GM18873 (cell line): ENCODE results near the gene REEP1.

Experiments
- ATAC-seq: cut with Tn5 transposase; IDR thresholded peaks from one replicate; pipeline ENCODE4 v1.9.1; 2021; ENCODE audit warnings: mild to moderate bottlenecking, moderate library complexity, moderate number of reproducible peaks; ENCODE audit not compliant: unreplicated experiment, low FRiP score

REEP1 gene

DNA sequence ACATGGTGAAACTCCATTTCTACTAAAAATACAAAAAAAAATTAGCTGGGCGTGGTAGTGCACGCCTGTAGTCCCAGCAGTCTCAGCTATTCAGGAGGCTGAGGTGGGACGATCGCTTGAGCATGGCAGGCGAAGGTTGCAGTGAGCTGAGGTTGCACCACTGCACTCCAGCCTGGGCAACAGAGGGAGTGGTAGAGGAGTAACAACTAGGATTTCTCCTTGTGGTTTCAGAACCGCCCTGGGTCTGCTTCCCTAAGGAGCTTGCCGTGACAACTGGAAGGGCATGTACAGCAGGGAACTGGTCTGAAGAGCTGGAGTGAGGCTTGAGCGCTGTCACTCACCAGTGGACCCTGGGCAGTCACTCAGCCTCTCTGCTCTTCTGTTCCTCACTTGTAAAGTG is 29.1 kb downstream of the REEP1 start:
- no peak for ATAC-seq

DNA sequence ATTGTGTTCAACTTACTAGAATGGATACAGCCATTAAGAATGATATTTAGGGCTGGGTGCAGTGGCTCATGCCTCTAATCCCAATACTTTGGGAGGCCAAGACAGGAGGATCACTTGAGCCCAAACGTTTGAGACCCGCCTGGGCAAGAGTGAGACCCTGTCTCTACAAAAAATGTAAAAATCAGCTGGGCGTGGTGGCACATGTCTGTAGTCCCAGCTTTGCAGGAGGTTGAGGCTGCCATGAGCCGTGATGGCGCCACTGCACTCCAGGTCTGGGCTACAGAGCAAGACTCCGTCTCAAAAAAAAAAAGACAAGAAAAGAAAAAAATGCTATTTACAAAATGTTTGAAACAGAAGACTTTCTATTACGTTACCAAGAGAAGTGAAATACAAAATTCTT is 30.0 kb downstream of the REEP1 start:
- no peak for ATAC-seq

GRCh38 chr2:86305915-86306254 is 31.5 kb downstream of the REEP1 start:
- no peak for ATAC-seq

- ATAC-seq, result no peak
Measured at GRCh38 chr2:86305195-86305914, 32.1 kb downstream of the REEP1 start.

GRCh38 chr2:86304416-86304815 is 33.0 kb downstream of the REEP1 start:
- ATAC-seq, result no peak

GRCh38 chr2:86302320-86302719 is 35.1 kb downstream of the REEP1 start:
- no peak for ATAC-seq

DNA sequence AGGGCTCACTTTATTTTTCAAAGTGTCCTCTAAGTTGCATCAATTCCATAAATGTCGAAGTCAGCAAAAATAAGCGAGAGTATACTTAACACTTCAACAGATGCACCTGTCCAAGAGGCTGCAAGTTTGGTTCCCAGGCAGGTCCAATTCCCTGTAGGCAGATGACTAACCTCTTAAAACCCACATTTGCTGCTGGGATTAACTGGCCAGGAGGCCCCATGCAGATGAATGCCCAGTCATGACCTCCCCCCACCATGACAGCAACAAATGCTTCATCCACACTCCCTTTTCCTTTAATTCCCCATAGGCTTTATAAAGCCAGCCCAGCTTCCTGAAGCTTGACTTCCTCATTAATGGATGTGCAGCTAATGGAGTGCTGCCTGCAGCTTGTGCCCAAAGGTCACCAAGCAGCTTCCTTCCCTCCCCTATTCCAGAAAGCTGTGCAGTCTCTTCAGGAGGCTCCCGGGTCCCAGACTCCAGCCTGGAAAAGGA is 35.7 kb downstream of the REEP1 start:
- ATAC-seq, result no peak

DNA sequence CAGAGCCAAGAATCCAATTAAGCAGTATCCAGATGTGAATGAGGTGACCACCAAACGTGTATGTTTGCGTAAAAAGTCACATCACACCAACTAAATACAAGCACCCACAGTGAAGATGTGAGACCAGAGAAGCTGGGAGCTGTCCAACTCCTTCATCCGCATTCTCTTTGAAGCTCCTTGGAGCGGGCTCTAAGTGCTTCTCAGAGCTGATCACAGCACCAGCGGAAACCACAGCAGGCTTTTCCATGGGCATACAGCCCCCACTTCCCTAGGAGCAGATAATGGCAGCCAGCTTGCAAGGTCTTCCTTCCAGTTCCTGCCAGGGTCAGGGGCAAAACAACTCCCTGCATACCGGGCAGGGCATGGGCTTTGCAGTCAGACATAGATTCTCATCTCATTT is 36.4 kb downstream of the REEP1 start:
- no peak for ATAC-seq

DNA sequence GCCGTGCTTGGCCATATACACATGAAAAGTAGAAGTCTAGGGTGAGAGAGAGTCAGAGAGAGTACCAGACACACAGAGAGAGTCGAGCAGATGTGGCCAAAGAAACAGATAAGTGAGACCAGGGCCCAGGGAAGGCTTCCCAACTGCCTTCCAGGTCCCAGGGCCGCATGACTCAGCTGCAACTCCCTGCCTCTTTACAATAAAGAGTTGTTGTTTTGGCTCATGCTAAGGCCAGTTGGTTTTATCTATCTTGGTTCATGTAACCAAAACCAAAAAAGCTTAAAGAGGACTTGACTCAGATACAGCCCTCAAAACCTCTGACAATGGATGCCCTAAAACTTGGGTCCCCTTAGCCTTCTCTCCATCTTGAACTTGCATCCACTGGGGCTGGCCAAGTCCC is 36.9 kb downstream of the REEP1 start:
- no peak for ATAC-seq

- ATAC-seq, result no peak
Measured at GRCh38 chr2:86298411-86299390, 38.7 kb downstream of the REEP1 start.

DNA sequence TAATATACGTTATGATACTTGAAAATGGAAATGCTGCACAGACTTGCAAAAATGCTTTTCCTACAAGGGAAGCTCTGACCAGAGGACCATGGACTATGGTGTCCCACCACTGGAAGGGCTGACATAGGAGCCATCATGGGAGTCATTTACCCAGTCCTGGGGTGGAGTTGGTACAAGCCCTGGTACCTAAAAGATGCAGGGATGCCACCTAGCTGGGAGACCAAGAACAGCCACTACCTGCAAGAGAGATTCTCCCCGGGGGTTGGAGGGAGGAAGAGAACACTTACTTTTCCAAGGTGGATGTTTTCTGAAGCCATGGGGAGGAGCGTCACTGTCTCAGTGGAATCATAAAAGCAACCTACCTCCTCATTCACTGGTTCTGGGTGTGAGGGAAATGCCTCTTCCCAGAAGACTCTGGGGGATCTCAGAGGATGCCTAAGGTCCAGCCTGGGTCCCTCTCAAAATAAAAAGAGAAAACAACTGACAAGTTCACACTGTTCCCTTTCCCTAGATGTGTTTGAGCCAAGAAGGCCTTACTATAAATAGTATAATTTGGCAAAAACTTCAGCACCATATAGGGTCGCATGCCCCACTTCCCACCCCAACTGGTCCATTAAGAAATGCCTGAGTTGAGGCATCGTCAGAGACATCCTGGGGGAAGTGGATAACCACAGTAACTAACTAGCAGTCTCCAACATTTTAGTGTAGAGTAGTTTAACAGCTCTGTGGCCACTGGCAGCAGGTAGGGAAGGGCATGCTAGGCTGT is 39.9 kb downstream of the REEP1 start:
- no peak for ATAC-seq

DNA sequence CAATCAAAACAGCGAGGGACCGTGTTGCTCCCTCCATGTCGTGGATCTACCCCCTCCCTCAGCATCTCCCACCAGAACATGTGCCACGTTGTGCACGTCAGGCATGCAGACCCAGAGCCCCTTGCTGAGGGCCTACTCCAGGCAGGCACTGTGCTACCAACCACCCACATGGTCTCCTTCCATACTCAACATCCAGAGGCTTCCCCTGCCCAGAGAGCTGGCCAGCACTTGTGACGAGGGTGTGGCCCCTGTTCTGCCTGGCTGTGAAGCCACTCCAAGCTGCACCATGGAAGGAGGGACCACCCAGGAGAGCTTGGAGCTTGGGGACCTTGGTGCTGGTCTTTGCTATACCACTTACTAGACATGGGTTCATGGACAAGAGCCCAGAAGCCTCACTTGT is 40.5 kb downstream of the REEP1 start:
- no peak for ATAC-seq

DNA sequence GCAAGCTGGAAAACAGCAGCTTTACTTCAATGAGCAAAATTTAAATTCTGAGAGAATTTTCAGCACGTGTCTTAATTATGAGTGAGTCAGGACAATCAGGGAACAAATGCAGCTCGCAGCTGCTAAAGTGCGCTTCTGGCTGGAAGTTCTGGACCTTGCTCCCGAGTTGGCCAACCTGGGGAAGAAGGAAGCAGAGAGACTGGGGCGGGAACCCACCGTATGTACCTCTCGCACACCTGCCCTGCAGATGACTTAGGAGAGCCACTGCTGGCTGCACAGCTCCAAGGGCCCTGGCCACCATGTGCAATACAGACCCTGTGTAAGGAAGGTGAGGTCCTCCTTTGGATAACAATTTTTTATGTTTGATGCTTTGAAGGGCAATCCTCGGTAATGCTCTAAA is 42.4 kb downstream of the REEP1 start:
- no peak for ATAC-seq

DNA sequence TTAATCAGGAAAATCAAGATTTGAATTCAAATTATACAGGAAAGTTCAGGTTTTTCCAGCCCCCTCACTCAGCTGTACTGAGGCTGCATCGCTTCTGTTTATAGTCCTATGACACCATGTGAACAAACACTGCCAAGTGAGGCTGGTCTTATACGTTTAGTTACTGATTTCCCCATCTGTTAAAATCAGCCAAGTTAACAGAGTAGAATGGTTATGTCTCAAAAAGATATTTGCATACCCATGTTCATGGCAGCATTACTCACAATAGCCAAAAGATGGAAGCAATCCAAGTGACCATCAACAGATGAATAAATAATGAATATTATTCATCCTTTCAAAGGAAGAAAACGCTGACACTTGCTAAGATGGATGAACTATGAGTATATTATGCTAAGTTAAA is 43.8 kb downstream of the REEP1 start:
- ATAC-seq, result no peak

DNA sequence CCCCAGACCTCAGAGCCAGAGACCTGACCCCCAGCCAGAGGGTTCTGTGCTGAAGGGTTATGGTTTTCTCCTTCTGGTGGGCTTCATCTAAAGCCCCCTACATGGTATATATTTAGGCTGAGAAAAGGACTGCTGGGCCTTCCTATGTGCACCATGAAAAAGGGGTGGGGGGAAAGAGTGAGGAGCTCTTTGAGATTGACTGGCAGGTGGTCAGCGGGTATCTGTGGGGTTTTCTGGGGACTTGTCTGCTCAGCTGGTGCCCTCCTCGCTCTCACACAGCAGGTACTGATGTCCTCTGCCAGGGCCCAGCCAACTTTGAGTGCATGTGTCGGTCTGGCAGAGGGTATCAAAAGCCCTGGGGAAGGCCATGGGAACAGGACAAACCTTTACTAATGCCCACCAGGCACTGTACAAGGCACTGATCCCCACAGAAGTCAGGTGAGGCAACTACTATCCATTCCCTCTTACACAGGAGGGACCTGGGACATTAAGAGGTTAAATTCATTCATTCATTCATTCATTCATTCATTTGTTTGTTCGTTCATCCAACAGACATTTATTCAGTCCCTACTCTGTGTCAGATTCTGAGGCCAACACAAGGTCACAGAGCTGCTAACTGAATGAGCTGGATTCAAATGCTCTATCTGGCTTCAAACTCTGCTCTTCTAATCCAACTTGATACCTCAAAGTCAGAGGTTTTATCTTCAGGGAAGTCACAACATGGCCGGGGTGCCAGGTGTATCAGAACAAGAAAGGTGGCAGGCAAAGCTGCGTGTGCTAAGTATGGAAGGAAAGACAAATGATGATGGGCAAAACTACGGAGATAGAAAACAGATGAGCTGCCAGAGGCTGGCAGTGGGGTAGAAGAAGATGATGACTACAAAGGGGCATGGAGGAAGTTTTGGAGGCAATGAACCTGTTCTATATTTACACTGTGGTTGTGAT is 44.6 kb downstream of the REEP1 start:
- no peak for ATAC-seq

GRCh38 chr2:86291328-86291662 is 46.1 kb downstream of the REEP1 start:
- no peak for ATAC-seq

- no peak for ATAC-seq
Measured at GRCh38 chr2:86290596-86291327, 46.7 kb downstream of the REEP1 start.

DNA sequence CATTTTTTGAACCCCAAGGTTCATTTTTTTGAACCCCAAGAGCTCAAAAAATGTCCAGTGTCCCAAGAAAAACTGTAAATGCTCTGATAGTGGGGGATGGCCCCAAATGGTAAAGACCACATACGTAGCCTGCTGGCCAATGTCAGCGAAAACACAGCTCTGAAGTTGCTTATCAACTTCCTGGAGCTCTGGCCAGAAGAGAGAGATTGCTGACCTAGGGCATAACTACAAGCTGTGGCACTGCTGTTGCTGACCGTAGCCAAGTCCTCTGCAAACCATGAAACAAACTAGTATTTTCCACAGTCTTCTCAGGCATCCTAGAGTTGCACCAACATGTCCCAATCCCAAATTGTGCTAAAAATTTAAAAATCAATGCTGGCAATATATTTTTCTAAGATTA is 50.9 kb downstream of the REEP1 start:
- ATAC-seq, result no peak

DNA sequence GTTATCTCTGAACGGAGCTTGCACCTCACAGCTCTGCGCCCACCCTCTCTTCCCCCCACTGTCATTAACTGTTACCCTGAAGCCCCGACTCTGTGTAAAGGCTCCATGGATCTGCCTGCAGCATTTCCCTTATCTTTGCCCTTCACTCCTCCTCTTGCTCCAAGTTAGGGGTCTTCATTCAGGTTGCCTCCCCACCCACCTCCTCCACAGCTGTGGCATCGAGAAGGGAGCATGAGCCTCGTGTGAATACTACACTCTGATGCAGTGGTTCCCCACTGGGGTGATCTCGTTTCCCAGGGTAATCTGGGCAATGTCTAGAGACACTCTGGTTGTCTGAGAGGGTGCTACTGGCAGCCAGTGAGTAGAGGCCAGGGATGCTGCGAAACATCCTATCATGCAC is 51.4 kb downstream of the REEP1 start:
- ATAC-seq, result no peak
